Type B pancreatic cell (in vitro differentiated cells): Measurements from ENCODE around the gene DDAH2. TPM values are rescaled to one million over a fixed set of nuclear protein-coding genes. Genes with fewer than 3 reads are reported as not detected.

ENCODE experiments used
- DNase-seq: peaks from one replicate; pipeline ENCODE4 v3.0.0; 2021; ENCODE audit warnings: mixed read lengths; ENCODE audit not compliant: unreplicated experiment; ENCODE audit errors: extremely low spot score
- H3K27ac Mint-ChIP-seq: 2 replicates; pipeline ENCODE4 v1.8.0; 2021; ENCODE audit warnings: mild to moderate bottlenecking, mixed read lengths
- H3K27me3 Mint-ChIP-seq: 2 replicates; pipeline ENCODE4 v1.8.0; 2021; ENCODE audit warnings: mixed read lengths
- H3K36me3 Mint-ChIP-seq: 2 replicates; pipeline ENCODE4 v1.8.0; 2021; ENCODE audit warnings: mixed read lengths
- H3K4me1 Mint-ChIP-seq: one replicate; pipeline ENCODE4 v1.8.0; 2021; ENCODE audit warnings: mixed read lengths; ENCODE audit not compliant: unreplicated experiment
- H3K4me3 Mint-ChIP-seq: 2 replicates; pipeline ENCODE4 v1.8.0; 2021; ENCODE audit warnings: mild to moderate bottlenecking, mixed read lengths
- H3K9me3 Mint-ChIP-seq: 2 replicates; pipeline ENCODE4 v1.8.0; 2021; ENCODE audit warnings: mixed read lengths
- CTCF ChIP-seq: fragments of 200-600 bp; sonication (generic); conservative IDR thresholded peaks from 2 replicates; pipeline ENCODE4 v1.5.0; 2021; ENCODE audit warnings: antibody characterized with exemption, mild to moderate bottlenecking
- total RNA-seq: library from RNA; stranded (reverse); gene quantifications from 2 replicates; pipeline ENCODE4 v1.2.1, GENCODE V29; 2021; ENCODE audit warnings: low replicate concordance

Gene DDAH2
- total RNA-seq, 1 donor from 2014 or later, result 138 TPM

DNA sequence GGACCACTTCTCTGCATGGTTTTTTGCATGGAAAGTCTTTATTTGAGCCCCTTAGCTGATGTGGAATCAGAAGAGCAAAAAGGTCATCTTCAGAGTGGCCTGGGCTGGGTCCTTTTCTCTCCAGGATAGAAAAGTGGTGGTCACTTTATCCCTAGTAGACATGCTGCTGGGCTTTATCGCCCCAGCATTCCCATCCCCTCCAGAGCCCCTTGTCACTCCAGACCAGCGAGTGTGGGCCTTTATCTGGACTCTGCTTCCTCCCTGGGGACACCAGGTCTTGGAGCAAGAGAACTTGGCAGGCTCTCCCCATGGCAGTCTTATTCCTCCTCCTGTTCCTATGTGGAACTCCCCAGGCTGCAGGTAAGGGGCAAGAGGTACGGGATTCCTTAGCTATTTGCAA is 22.5 kb downstream of the DDAH2 start, which contains the start of gene LY6G6F:
Gene LY6G6F, plus strand, starts transcription at position 268 of the 400 bp plus-strand sequence. Its CDS starts 41 bp downstream, at position 309.
- Mint-ChIP-seq H3K4me1 (peaks cover 11% of the 10 kb centered on the region), H3K36me3 (no peaks in the 10 kb centered on the region), H3K9me3 (no peaks in the 10 kb centered on the region), H3K27ac (no peak within 1 kb of the TSS), H3K27me3 (no peaks in the 10 kb centered on the region), H3K4me3 (no peak within 1 kb of the TSS)
- TF ChIP-seq CTCF, result no peak
- no peak for DNase-seq

- no peak for DNase-seq
- Mint-ChIP-seq H3K27ac (no peak overlapping the region), H3K9me3 (no peaks in the 10 kb centered on the region), H3K4me3 (no peak overlapping the region), H3K36me3 (peaks cover 3% of the 10 kb centered on the region), H3K27me3 (no peaks in the 10 kb centered on the region), H3K4me1 (peaks cover 18% of the 10 kb centered on the region)
- TF ChIP-seq CTCF, result no peak
Observed at GRCh38 chr6:31705931-31706330, 23.2 kb downstream of the DDAH2 start.

GRCh38 chr6:31702819-31703716 is 26.0 kb downstream of the DDAH2 start, which contains the start of gene ABHD16A:
ABHD16A (minus strand) TSS chr6:31703324; CDS start chr6:31703281, 43 bp downstream.
- peak within 1 kb of the TSS; percentile 91 for H3K4me3 Mint-ChIP-seq
- H3K9me3 Mint-ChIP-seq, result no peaks in the 10 kb centered on the region
- TF ChIP-seq CTCF, result peak; percentile 32
- H3K27me3 Mint-ChIP-seq, result no peaks in the 10 kb centered on the region
- H3K27ac Mint-ChIP-seq, result peak within 1 kb of the TSS; percentile 97
- H3K4me1 Mint-ChIP-seq, result peaks cover 14% of the 10 kb centered on the region
- H3K36me3 Mint-ChIP-seq, result peaks cover 4% of the 10 kb centered on the region
- peak; percentile 98 for DNase-seq

GRCh38 chr6:31702405-31702818 is 26.7 kb downstream of the DDAH2 start:
- no peaks in the 10 kb centered on the region for H3K9me3 Mint-ChIP-seq
- H3K4me3 Mint-ChIP-seq, result peak overlapping the region; percentile 91
- H3K27ac Mint-ChIP-seq, result peak overlapping the region; percentile 97
- peaks cover 11% of the 10 kb centered on the region for H3K36me3 Mint-ChIP-seq
- peaks cover 14% of the 10 kb centered on the region for H3K4me1 Mint-ChIP-seq
- TF ChIP-seq CTCF, result no peak
- no peak for DNase-seq
- no peaks in the 10 kb centered on the region for H3K27me3 Mint-ChIP-seq

DNA sequence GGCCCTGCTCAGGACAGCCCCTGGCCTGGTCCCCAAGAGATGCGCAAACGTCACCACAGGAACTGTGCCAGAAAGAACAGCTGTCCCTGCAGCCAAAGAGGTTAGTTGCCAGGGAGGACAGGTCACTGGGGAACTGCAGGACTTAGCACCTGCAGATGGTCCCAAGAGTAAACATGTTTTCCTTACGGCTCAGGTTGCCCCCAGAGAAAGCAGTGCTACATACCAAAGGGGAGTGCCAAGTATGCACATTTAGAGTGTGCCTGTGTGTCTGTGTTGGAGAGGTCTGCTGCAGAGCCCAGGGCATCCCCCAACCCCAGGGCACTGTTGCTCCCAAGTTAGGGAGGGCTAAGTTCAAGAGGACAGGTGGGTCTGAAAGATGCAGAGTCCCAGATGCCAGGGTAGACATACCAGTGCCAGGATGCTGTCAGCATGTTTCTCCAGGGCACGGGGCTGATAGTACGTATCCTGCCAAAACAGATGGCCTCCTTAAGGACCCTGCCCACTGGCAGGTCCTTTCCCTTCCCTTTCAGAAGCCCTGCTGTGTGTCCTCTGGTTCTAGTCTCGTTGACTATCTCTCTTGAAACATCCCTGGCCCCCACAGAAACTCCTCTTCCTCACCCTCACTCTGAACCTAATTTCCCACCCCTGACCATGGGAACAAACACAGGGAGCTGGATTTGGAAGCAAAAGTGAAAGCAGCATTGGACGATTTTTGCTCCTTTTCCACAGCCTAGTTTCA is 27.3 kb downstream of the DDAH2 start:
- Mint-ChIP-seq H3K9me3 (no peaks in the 10 kb centered on the region), H3K36me3 (peaks cover 17% of the 10 kb centered on the region), H3K27ac (peak overlapping the region; percentile 97), H3K4me1 (peaks cover 14% of the 10 kb centered on the region), H3K27me3 (no peaks in the 10 kb centered on the region), H3K4me3 (peak overlapping the region; percentile 91)
- TF ChIP-seq CTCF, result no peak
- no peak for DNase-seq
